Suprapubic skin (tissue), 4 donors: ENCODE results near the gene EFNA2. TPM values are rescaled to one million over a fixed set of nuclear protein-coding genes. Genes with fewer than 3 reads are reported as not detected.

ENCODE experiments used
- DNase-seq, 2 donors: peaks; one replicate each; pipeline ENCODE4 v3.0.0-alpha.2; 2019; ENCODE audit warnings: low spot score in 2 of 2
- H3K27ac ChIP-seq: fragments of 200-600 bp; sonication (generic); one replicate; pipeline ENCODE4 v1.5.1; 2019
- H3K27me3 ChIP-seq: fragments of 200-600 bp; sonication (generic); one replicate; pipeline ENCODE4 v1.5.1; 2019
- H3K36me3 ChIP-seq: fragments of 200-600 bp; sonication (generic); one replicate; pipeline ENCODE4 v1.5.1; 2019
- H3K4me1 ChIP-seq: fragments of 200-600 bp; sonication (generic); one replicate; pipeline ENCODE4 v1.5.1; 2019
- H3K4me3 ChIP-seq: fragments of 200-600 bp; sonication (generic); one replicate; pipeline ENCODE4 v1.5.1; 2019; ENCODE audit warnings: mild to moderate bottlenecking
- H3K9me3 ChIP-seq: fragments of 200-600 bp; sonication (generic); one replicate; pipeline ENCODE4 v1.5.1; 2019
- CTCF ChIP-seq, 2 donors: fragments of 200-600 bp in 1 of 2; fragments of 450-650 bp in 1 of 2; sonication (generic) in 1 of 2; IDR thresholded peaks; one replicate each; pipeline ENCODE4 v1.5.1; 2016 to 2019; ENCODE audit warnings: antibody characterized with exemption in 2 of 2, mild to moderate bottlenecking in 1 of 2, moderate library complexity in 1 of 2
- EP300 ChIP-seq: sonication (generic); formaldehyde crosslinking; IDR thresholded peaks from one replicate; pipeline ENCODE4 v1.6.1; 2017; ENCODE audit warnings: antibody characterized with exemption
- POLR2A ChIP-seq, 2 donors: fragments of 450-650 bp; IDR thresholded peaks; one replicate each; pipeline ENCODE4 v1.6.1; 2017; ENCODE audit warnings: antibody characterized with exemption in 2 of 2, mild to moderate bottlenecking in 2 of 2, moderate library complexity in 2 of 2
- POLR2AphosphoS5 ChIP-seq, 3 donors: sonication (generic); formaldehyde crosslinking; IDR thresholded peaks; one replicate each; pipeline ENCODE4 v1.6.1; 2017; ENCODE audit warnings: antibody characterized with exemption in 3 of 3
- WGBS: methylation state at CpG from one replicate; pipeline ENCODE4 v1.1.5; 2018; 5-methylcytosine and 5-hydroxymethylcytosine counted together
- total RNA-seq, 4 donors: library from RNA; depleted of rRNA; stranded (reverse); fragments of >200 nt; gene quantifications; one replicate each; pipeline ENCODE4 v1.1.0, GENCODE V29; 2016

The EFNA2 gene
- total RNA-seq, 4 donors from 2014 or later = not detected

- H3K4me1 ChIP-seq = peaks cover 82% of the 10 kb centered on the region
- H3K9me3 ChIP-seq = no peaks in the 10 kb centered on the region
- peak in 1 of 2 donors; percentile 81 for DNase-seq
- peaks cover 67% of the 10 kb centered on the region for H3K36me3 ChIP-seq
- TF ChIP-seq POLR2AphosphoS5 (IDR thresholded peaks at IDR 0.05) (no peak), POLR2A (IDR thresholded peaks at IDR 0.05) (no peak), CTCF (IDR thresholded peaks at IDR 0.05) (no peak), EP300 (no peak)
- H3K4me3 ChIP-seq = peak overlapping the region; percentile 92
- no peaks in the 10 kb centered on the region for H3K27me3 ChIP-seq
- peak overlapping the region; percentile 99 for H3K27ac ChIP-seq
- WGBS = 82% methylated on average over 12 of the region's 20 CpGs
Observed at GRCh38 chr19:1254530-1255185, 31.0 kb upstream of the EFNA2 start.

DNA sequence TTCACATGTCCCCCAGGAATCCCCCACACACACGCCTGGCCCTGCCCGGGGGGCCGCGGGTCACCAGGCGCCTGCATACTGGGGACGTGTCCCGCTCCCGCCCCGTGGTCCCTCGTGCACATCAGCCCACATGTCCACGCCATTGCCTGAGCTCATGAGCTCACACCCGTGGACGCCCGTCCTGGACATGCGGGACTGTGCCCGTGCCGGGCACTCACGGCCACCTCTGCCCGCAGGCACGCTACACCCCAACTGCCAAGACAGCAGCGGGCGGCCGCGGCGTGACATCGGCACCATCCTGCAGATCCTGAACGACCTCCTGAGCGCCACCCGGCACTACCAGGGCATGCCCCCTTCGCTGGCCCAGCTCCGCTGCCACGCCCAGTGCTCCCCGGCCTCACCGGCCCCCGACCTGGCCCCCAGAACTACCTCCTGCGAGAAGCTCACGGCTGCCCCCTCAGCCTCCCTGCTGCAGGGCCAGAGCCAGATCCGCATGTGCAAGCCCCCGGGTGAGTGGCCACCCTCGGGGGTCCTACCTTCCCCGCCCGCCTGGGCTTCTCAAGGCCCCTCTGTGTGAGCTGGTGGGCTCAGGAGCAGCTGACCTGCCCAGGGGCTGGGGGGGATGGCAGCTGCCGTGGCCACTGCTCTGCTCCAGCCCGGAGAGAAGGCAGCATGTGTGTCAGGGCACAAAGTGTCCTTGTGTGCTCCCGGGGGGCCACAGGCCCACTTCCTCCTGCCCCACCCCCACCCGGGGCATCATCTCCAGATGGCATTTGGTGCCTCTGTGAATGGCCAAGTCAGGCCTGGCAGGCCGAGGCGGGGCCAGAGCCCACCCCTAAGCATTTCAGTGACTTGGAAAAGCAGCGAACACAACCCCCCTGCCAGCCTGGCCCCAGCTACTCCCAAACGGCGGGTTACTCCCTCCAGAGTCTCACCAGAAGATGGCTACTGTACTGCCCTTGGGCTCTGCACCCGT, 30.2 kb upstream of the EFNA2 start:
- 81% methylated on average over 19 of the region's 52 CpGs for WGBS
- peak overlapping the region; percentile 6 for H3K4me3 ChIP-seq
- no peak for TF ChIP-seq POLR2AphosphoS5 (IDR thresholded peaks at IDR 0.05)
- TF ChIP-seq POLR2A (IDR thresholded peaks at IDR 0.05) = no peak
- H3K9me3 ChIP-seq = no peaks in the 10 kb centered on the region
- H3K36me3 ChIP-seq = peaks cover 60% of the 10 kb centered on the region
- H3K27ac ChIP-seq = peak overlapping the region; percentile 99
- DNase-seq = no peak
- H3K27me3 ChIP-seq = no peaks in the 10 kb centered on the region
- peaks cover 90% of the 10 kb centered on the region for H3K4me1 ChIP-seq

DNA sequence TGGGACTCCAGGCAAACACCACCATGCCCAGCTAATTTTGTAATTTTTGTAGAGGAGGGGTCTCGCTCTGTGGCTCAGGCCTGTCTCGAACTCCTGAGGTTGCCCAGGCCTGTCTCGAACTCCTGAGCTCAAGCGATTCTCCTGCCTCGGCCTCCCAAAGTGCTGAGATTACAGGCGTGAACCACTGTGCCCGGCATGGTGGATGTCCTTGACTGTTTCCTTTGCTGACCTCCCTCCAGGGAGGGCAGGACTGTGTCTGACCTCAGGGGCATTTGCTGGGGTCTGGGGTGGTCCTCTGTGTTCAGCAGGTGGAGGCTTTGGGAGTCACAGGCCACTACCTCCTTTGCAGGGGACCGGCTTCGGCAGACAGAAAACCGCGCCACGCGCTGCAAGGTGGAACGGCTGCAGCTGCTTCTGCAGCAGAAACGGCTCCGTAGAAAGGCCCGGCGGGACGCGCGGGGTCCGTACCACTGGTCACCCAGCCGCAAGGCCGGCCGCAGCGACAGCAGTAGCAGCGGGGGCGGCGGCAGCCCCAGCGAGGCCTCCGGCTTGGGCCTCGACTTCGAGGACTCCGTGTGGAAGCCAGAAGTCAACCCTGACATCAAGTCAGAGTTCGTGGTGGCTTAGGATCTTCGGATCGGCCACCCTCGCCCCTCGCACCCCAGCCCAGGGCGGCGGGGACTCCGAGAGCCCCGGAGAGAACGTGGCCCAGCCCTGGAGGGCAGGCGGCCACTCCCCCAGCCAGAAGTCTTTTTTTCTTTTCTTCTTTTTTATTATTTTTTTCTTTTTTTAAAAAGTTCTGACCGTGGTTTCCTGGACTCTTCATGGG, 28.8 kb upstream of the EFNA2 start:
- TF ChIP-seq CTCF (IDR thresholded peaks at IDR 0.05) = no peak
- TF ChIP-seq POLR2AphosphoS5 (IDR thresholded peaks at IDR 0.05) = no peak
- TF ChIP-seq EP300 = no peak
- TF ChIP-seq POLR2A (IDR thresholded peaks at IDR 0.05) = no peak
- WGBS = 85% methylated on average over 46 of the region's 46 CpGs
- peak overlapping the region; percentile 21 for H3K27ac ChIP-seq
- H3K4me3 ChIP-seq = no peak overlapping the region
- H3K36me3 ChIP-seq = peaks cover 47% of the 10 kb centered on the region
- peaks cover 93% of the 10 kb centered on the region for H3K4me1 ChIP-seq
- no peaks in the 10 kb centered on the region for H3K9me3 ChIP-seq
- DNase-seq = no peak
- H3K27me3 ChIP-seq = no peaks in the 10 kb centered on the region

DNA sequence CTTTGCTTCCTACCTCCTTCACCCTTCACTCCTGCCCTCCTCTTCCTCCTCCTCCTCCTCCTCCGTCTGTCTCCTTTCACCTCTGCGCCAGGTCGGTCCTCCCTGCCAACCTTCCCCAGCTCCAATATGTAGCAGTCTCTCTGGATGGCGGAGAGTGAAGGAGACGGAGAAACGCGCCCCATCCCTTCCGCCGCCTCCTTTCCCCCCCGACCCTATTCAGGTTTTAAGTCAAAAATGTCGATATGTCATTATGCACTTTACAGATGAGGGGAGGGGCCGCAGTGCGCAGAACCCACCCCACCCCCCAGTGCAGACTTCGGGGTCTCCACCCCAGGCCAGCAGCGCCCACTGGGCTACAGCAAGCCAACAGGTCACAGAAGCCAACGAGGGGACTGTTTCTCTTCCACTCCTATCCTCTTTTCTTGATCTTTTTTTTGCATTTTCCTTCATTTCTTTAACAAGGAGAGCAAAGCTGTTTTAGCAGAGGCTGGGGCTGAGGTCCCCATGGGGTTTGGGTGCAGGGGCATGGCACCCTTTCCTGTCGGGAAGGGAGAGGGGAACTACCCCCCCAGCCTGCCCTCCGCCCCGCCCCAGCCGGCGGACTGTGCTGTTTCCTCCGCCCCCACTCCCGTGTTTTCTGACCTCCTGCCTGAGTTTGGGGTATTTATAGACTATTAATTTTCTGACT, 28.1 kb upstream of the EFNA2 start:
- H3K36me3 ChIP-seq = peaks cover 47% of the 10 kb centered on the region
- peak overlapping the region; percentile 31 for H3K4me3 ChIP-seq
- no peaks in the 10 kb centered on the region for H3K27me3 ChIP-seq
- H3K9me3 ChIP-seq = no peaks in the 10 kb centered on the region
- 53% methylated on average over 23 of the region's 23 CpGs for WGBS
- peak overlapping the region; percentile 92 for H3K27ac ChIP-seq
- DNase-seq = no peak
- TF ChIP-seq POLR2A (IDR thresholded peaks at IDR 0.05) = no peak
- no peak for TF ChIP-seq EP300
- no peak for TF ChIP-seq CTCF (IDR thresholded peaks at IDR 0.05)
- TF ChIP-seq POLR2AphosphoS5 (IDR thresholded peaks at IDR 0.05) = no peak
- peaks cover 93% of the 10 kb centered on the region for H3K4me1 ChIP-seq

DNA sequence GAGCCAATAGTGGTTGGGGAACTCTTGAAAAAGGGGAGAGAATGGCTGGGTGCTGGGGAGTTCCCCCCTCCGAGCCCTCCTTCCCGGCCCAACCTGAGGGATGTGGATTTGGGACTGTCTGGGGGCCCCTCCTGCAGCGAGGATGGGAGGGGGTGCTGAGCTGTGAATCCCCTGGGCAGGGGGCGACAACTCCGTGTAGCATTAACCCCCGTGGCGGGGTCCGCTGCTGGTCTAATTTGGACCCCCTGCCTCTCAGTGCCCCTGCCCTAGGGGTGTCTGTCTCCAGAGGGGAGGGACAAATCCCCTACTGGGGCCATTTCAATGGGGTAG, 27.5 kb upstream of the EFNA2 start:
- H3K4me3 ChIP-seq = peak overlapping the region; percentile 31
- H3K9me3 ChIP-seq = no peaks in the 10 kb centered on the region
- 64% methylated on average over 7 of the region's 8 CpGs for WGBS
- H3K27ac ChIP-seq = peak overlapping the region; percentile 92
- H3K4me1 ChIP-seq = peaks cover 93% of the 10 kb centered on the region
- peaks cover 47% of the 10 kb centered on the region for H3K36me3 ChIP-seq
- TF ChIP-seq CTCF (IDR thresholded peaks at IDR 0.05) (no peak), EP300 (no peak), POLR2AphosphoS5 (IDR thresholded peaks at IDR 0.05) (no peak), POLR2A (IDR thresholded peaks at IDR 0.05) (no peak)
- no peaks in the 10 kb centered on the region for H3K27me3 ChIP-seq
- DNase-seq = no peak
